ENCODE measurements around the gene CABP5. TPM values are rescaled to one million over a fixed set of nuclear protein-coding genes. Genes with fewer than 3 reads are reported as not detected.
A peak's percentile ranks its signal among the peaks of the same experiment; 100 is the strongest.

CABP5 gene
- total RNA-seq, 1 experiment from 2014 or later = not detected

- Histone ChIP-seq H3K9ac (ENCODE audit: low read length) (no peak overlapping the region), H3K36me3 (ENCODE audit: control insufficient read depth in 1 of 2, insufficient read depth in 2 of 2, low read length in 2 of 2) (no peaks in the 10 kb centered on the region), H3K4me1 (ENCODE audit: control insufficient read depth in 1 of 2, insufficient read depth in 2 of 2, low read length in 2 of 2) (no peaks in the 10 kb centered on the region), H3K4me2 (ENCODE audit: low read length) (no peak overlapping the region), H3K27me3 (ENCODE audit: insufficient read depth, low read length) (peaks cover 5% of the 10 kb centered on the region; the same call in 1 of the 2 replicates), H3K4me3 (replicated peaks in 1 of 2; ENCODE audit: low read depth in 1 of 2, low read length in 2 of 2) (no peak overlapping the region), H3K9me2 (ENCODE audit: insufficient read depth) (no peaks in the 10 kb centered on the region), H3K9me3 (ENCODE audit: control insufficient read depth in 1 of 2, insufficient read depth in 1 of 2, low read depth in 1 of 2, low read length in 2 of 2) (peaks cover 0 to 9% of the 10 kb centered on the region in 2 experiments; a peak in 1 of 4 replicates), H2AFZ (ENCODE audit: low read depth, low read length, poor library complexity, severe bottlenecking) (no peak overlapping the region), H3K27ac (ENCODE audit: low read depth, low read length) (no peak overlapping the region), H4K20me1 (ENCODE audit: insufficient read depth) (no peaks in the 10 kb centered on the region), H3K79me2 (ENCODE audit: insufficient read depth, low read length) (no peaks in the 10 kb centered on the region)
- ChIA-PET POLR2A (no interaction called here), CTCF (no interaction called here), RAD21 (ENCODE audit: low non-redundant PET in 1 of 2, low total read pairs in 2 of 2, uncharacterized antibody in 2 of 2, unreplicated experiment in 2 of 2) (no interaction called here)
- ATAC-seq (no peak), DNase-seq (ENCODE audit: low read depth, low spot score) (no peak)
- no TSS peak for BruUV-seq (replicated peaks)
- TF ChIP-seq CBX3 (IDR thresholded peaks at IDR 0.05; ENCODE audit: low read depth) (peak; percentile 58; the same call in 1 of the 2 replicates), MAX (IDR thresholded peaks at IDR 0.05) (no peak)
- intact Hi-C loops (cut with micrococcal nuclease) = no loop called here
Observed at GRCh38 chr19:48036765-48037164, 7.1 kb downstream of the CABP5 start.

- H3K36me3 ChIP-seq (ENCODE audit: control insufficient read depth in 1 of 2, insufficient read depth in 2 of 2, low read length in 2 of 2) = no peaks in the 10 kb centered on the region
- H3K9me3 ChIP-seq (ENCODE audit: control insufficient read depth in 1 of 2, insufficient read depth in 1 of 2, low read depth in 1 of 2, low read length in 2 of 2) = peaks cover 0 to 9% of the 10 kb centered on the region in 2 experiments; a peak in 1 of 4 replicates
- no peak for ATAC-seq
- DNase-seq (ENCODE audit: low read depth, low spot score) = no peak
- no peaks in the 10 kb centered on the region for H3K4me1 ChIP-seq (ENCODE audit: control insufficient read depth in 1 of 2, insufficient read depth in 2 of 2, low read length in 2 of 2)
- RAD21 ChIA-PET (ENCODE audit: low non-redundant PET in 1 of 2, low total read pairs in 2 of 2, uncharacterized antibody in 2 of 2, unreplicated experiment in 2 of 2) = no interaction called here
- no TSS peak for BruUV-seq (replicated peaks)
- no peak overlapping the region for H3K4me3 ChIP-seq (replicated peaks in 1 of 2; ENCODE audit: low read depth in 1 of 2, low read length in 2 of 2)
- TF ChIP-seq TCF7L2 (IDR thresholded peaks at IDR 0.05; ENCODE audit: borderline replicate concordance, extremely low read depth, insufficient read depth, insufficient read length) = no peak
- TF ChIP-seq EGR1 (IDR thresholded peaks at IDR 0.05; ENCODE audit: low read depth) = no peak
- no peak for TF ChIP-seq EZH2 (IDR thresholded peaks at IDR 0.05)
- H4K20me1 ChIP-seq (ENCODE audit: insufficient read depth) = no peaks in the 10 kb centered on the region
- no peak overlapping the region for H3K4me2 ChIP-seq (ENCODE audit: low read length)
- no peaks in the 10 kb centered on the region for H3K79me2 ChIP-seq (ENCODE audit: insufficient read depth, low read length)
- no peak overlapping the region for H2AFZ ChIP-seq (ENCODE audit: low read depth, low read length, poor library complexity, severe bottlenecking)
- intact Hi-C loops (cut with micrococcal nuclease) = no loop called here
- H3K9ac ChIP-seq (ENCODE audit: low read length) = no peak overlapping the region
- H3K27ac ChIP-seq (ENCODE audit: low read depth, low read length) = no peak overlapping the region
- no peaks in the 10 kb centered on the region for H3K9me2 ChIP-seq (ENCODE audit: insufficient read depth)
- CTCF ChIA-PET = no interaction called here
- H3K27me3 ChIP-seq (ENCODE audit: insufficient read depth, low read length) = peaks cover 3% of the 10 kb centered on the region; the same call in 1 of the 2 replicates
- POLR2A ChIA-PET = no interaction called here
Observed at GRCh38 chr19:48033604-48034003, 10.3 kb downstream of the CABP5 start.
